OCI-LY1 (cell line): ENCODE results near the gene GABBR2.

Experiments
- CTCF ChIP-seq: fragments of 200-600 bp; sonication (generic), shearing (Covaris generic); IDR thresholded peaks from 2 replicates; pipeline ENCODE4 v1.5.1; 2017; ENCODE audit warnings: mild to moderate bottlenecking, antibody characterized with exemption, low read length, moderate library complexity, mixed read lengths
- EZH2 ChIP-seq: fragments of 200-600 bp; sonication (generic), shearing (Covaris generic); IDR thresholded peaks from 2 replicates; pipeline ENCODE4 v1.8.0; 2017; ENCODE audit warnings: borderline replicate concordance, mixed run types, mild to moderate bottlenecking, antibody characterized with exemption, low read length, moderate library complexity, mixed read lengths

- TF ChIP-seq CTCF (no peak), EZH2 (no peak)
Observed at GRCh38 chr9:98555651-98556465, 152.9 kb downstream of the GABBR2 start.
